Measurements from ENCODE around the gene MAPRE3. TPM values are rescaled to one million over a fixed set of nuclear protein-coding genes. Genes with fewer than 3 reads are reported as not detected.

Gene MAPRE3
- total RNA-seq, 1 experiment from 2014 or later: 10.3 TPM

DNA sequence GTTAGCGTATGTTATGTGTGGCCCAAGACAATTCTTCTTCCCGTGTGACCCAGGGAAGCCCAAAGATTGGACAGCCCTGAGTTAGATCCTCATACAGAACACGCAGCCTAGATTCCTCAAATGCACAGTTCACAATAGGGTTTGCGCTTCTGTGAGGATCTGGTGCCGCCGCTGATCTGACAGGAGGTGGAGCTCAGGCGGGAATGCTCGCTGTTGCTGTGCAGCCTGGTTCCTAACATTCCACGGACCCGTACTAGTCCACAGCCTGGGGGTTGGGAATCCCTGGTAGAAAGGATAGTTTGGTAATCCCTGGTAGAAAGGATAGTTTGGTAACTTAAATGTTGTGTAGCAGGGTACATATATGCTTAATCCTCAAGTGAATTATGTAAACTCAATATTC is 27.0 kb downstream of the MAPRE3 start (continued):
- TF ChIP-seq AR (CRISPR knock-in tag; IDR thresholded peaks at IDR 0.05) (no peak), ZNF671 (CRISPR knock-in tag; IDR thresholded peaks at IDR 0.05) (no peak)
- TF ChIP-seq, protein P1, sequence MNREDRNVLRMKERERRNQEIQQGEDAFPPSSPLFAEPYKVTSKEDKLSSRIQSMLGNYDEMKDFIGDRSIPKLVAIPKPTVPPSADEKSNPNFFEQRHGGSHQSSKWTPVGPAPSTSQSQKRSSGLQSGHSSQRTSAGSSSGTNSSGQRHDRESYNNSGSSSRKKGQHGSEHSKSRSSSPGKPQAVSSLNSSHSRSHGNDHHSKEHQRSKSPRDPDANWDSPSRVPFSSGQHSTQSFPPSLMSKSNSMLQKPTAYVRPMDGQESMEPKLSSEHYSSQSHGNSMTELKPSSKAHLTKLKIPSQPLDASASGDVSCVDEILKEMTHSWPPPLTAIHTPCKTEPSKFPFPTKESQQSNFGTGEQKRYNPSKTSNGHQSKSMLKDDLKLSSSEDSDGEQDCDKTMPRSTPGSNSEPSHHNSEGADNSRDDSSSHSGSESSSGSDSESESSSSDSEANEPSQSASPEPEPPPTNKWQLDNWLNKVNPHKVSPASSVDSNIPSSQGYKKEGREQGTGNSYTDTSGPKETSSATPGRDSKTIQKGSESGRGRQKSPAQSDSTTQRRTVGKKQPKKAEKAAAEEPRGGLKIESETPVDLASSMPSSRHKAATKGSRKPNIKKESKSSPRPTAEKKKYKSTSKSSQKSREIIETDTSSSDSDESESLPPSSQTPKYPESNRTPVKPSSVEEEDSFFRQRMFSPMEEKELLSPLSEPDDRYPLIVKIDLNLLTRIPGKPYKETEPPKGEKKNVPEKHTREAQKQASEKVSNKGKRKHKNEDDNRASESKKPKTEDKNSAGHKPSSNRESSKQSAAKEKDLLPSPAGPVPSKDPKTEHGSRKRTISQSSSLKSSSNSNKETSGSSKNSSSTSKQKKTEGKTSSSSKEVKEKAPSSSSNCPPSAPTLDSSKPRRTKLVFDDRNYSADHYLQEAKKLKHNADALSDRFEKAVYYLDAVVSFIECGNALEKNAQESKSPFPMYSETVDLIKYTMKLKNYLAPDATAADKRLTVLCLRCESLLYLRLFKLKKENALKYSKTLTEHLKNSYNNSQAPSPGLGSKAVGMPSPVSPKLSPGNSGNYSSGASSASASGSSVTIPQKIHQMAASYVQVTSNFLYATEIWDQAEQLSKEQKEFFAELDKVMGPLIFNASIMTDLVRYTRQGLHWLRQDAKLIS (CRISPR knock-in tag; IDR thresholded peaks at IDR 0.05; ENCODE audit: borderline replicate concordance): no peak

- CTCF ChIA-PET: interaction anchor here (1.7 to 2.8 kb wide), 2 partner anchors 18 to 36 kb away, joined by 13 to 18 read pairs; no protein-coding TSS in a partner anchor
- POLR2A ChIA-PET: no interaction called here
- DNase-seq (ENCODE audit: low spot score) (no peak), ATAC-seq (no peak)
- H3K27me3 Mint-ChIP-seq (ENCODE audit: low read depth): no peaks in the 10 kb centered on the region; the same call in 1 of the 2 replicates
- no peaks in the 10 kb centered on the region for H3K36me3 Mint-ChIP-seq
- no peaks in the 10 kb centered on the region for H3K9me3 Mint-ChIP-seq
- peaks cover 6% of the 10 kb centered on the region for H3K4me1 Mint-ChIP-seq
- no peak overlapping the region for H3K27ac Mint-ChIP-seq
- TF ChIP-seq ZNF232 (CRISPR knock-in tag; IDR thresholded peaks at IDR 0.05) (no peak), GTF2I (CRISPR knock-in tag; conservative IDR thresholded peaks at IDR 0.05) (no peak), GRHL2 (CRISPR knock-in tag; IDR thresholded peaks at IDR 0.05; ENCODE audit: insufficient replicate concordance, severe bottlenecking) (no peak), ZNF423 (CRISPR knock-in tag; IDR thresholded peaks at IDR 0.05) (no peak), AR (CRISPR knock-in tag; IDR thresholded peaks at IDR 0.05) (no peak), CREB1 (CRISPR knock-in tag; IDR thresholded peaks at IDR 0.05) (no peak), SMAD3 (CRISPR knock-in tag; IDR thresholded peaks at IDR 0.05; ENCODE audit: borderline replicate concordance) (no peak), ZNF317 (CRISPR knock-in tag; IDR thresholded peaks at IDR 0.05; ENCODE audit: borderline replicate concordance, low read depth) (no peak), ZNF416 (CRISPR knock-in tag; IDR thresholded peaks at IDR 0.05) (no peak), RELA (CRISPR knock-in tag; IDR thresholded peaks at IDR 0.05; ENCODE audit: borderline replicate concordance) (no peak), NR3C1 (CRISPR knock-in tag; conservative IDR thresholded peaks at IDR 0.05; ENCODE audit: low read depth) (no peak), ZNF121 (CRISPR knock-in tag; IDR thresholded peaks at IDR 0.05) (no peak), USF2 (CRISPR knock-in tag; IDR thresholded peaks at IDR 0.05) (no peak)
- TF ChIP-seq, protein P2, sequence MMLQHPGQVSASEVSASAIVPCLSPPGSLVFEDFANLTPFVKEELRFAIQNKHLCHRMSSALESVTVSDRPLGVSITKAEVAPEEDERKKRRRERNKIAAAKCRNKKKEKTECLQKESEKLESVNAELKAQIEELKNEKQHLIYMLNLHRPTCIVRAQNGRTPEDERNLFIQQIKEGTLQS (CRISPR knock-in tag; conservative IDR thresholded peaks at IDR 0.05): no peak
- TF ChIP-seq, protein P3, sequence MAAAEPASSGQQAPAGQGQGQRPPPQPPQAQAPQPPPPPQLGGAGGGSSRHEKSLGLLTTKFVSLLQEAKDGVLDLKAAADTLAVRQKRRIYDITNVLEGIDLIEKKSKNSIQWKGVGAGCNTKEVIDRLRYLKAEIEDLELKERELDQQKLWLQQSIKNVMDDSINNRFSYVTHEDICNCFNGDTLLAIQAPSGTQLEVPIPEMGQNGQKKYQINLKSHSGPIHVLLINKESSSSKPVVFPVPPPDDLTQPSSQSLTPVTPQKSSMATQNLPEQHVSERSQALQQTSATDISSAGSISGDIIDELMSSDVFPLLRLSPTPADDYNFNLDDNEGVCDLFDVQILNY (CRISPR knock-in tag; IDR thresholded peaks at IDR 0.05): no peak
- H3K4me3 Mint-ChIP-seq: no peak overlapping the region
Measured at GRCh38 chr2:26998323-26998722, 27.9 kb downstream of the MAPRE3 start.

Measured in WTC11 (cell line).